Heart left ventricle (tissue), 16 donors: ENCODE measurements around the gene MIB2. TPM values are rescaled to one million over a fixed set of nuclear protein-coding genes. Genes with fewer than 3 reads are reported as not detected.
A peak's percentile ranks its signal among the peaks of the same experiment; 100 is the strongest.

Experiments
- ATAC-seq, 4 donors: fragments of 200-7000 bp; cut with Tn5 transposase; one replicate each; pipeline ENCODE4 v1.9.1; 2020 to 2022; ENCODE audit warnings: moderate library complexity in 4 of 4, mild to moderate bottlenecking in 3 of 4, moderate number of reproducible peaks in 1 of 4
- DNase-seq, 5 donors: peaks; one replicate each; pipeline ENCODE4 v3.0.0-alpha.2; 2020
- H3K27ac ChIP-seq, 12 donors: fragments of 200-600 bp; sonication (generic) in 4 of 12; one replicate each; pipeline versions ENCODE4 v1.5.0 to v1.8.0; 2016 to 2022; ENCODE audit warnings: mild to moderate bottlenecking in 2 of 12
- H3K27me3 ChIP-seq, 9 donors: fragments of 200-600 bp; sonication (generic) in 2 of 9; one replicate each; pipeline versions ENCODE4 v1.5.1 to v1.8.0; 2016 to 2022; ENCODE audit warnings: mild to moderate bottlenecking in 3 of 9
- H3K36me3 ChIP-seq, 9 donors: fragments of 200-600 bp; sonication (generic) in 2 of 9; one replicate each; pipeline versions ENCODE4 v1.5.0 to v1.8.0; 2018 to 2022; ENCODE audit warnings: mild to moderate bottlenecking in 2 of 9
- H3K4me1 ChIP-seq, 12 donors: fragments of 200-600 bp; sonication (generic) in 4 of 12; one replicate each; pipeline versions ENCODE4 v1.5.0 to v1.8.0; 2016 to 2022; ENCODE audit warnings: mild to moderate bottlenecking in 3 of 12
- H3K4me3 ChIP-seq, 12 donors: fragments of 200-600 bp; sonication (generic) in 4 of 12; one replicate each; pipeline versions ENCODE4 v1.5.0 to v1.8.0; 2017 to 2022; ENCODE audit warnings: mild to moderate bottlenecking in 9 of 12, moderate library complexity in 4 of 12
- H3K9me3 ChIP-seq, 12 donors: fragments of 200-600 bp; sonication (generic) in 4 of 12; one replicate each; pipeline versions ENCODE4 v1.5.0 to v1.8.0; 2016 to 2022; ENCODE audit warnings: mild to moderate bottlenecking in 1 of 12
- CTCF ChIP-seq, 12 donors: fragments of 200-600 bp; sonication (generic) in 4 of 12; IDR thresholded peaks; one replicate each; pipeline versions ENCODE4 v1.5.0 to v1.8.0; 2018 to 2022; ENCODE audit warnings: antibody characterized with exemption in 12 of 12, mild to moderate bottlenecking in 5 of 12
- POLR2A ChIP-seq, 2 donors: fragments of 450-650 bp; IDR thresholded peaks; one replicate each; pipeline ENCODE4 v1.6.1; 2017; ENCODE audit warnings: antibody characterized with exemption in 2 of 2, mild to moderate bottlenecking in 2 of 2, moderate library complexity in 2 of 2
- WGBS, 4 donors: extraction: QIAGEN DNeasy Blood & Tissue Kit in 2 of 4; methylation state at CpG; one replicate each; pipeline versions ENCODE4 v1.1.5 to v1.1.7; 2013 to 2018; 5-methylcytosine and 5-hydroxymethylcytosine counted together
- intact Hi-C, 10 donors: fragments of 100-400 bp; cut with DNase I; formaldehyde crosslinking; loops; one replicate each; pipeline versions ENCODE4 v1.11.1 to v1.14.2; 2022
- polyA plus RNA-seq, 2 donors: library from polyadenylated mRNA; stranded (reverse); fragments of 200-250 nt; gene quantifications; one replicate each; pipeline ENCODE4 v1.2.3, GENCODE V29; 2013
- total RNA-seq, 9 donors: library from RNA; depleted of rRNA in 2 of 9; stranded (reverse); fragments of >200 nt in 2 of 9; fragmentation: NEBNext Ultra II Directional in 3 of 9; extraction: Animal tissue kit (Norgen Biotek cat#: 25700) in 3 of 9; gene quantifications; one replicate each; pipeline versions ENCODE4 v1.1.0 to v1.2.4, GENCODE V29; 2016 to 2023
- donor health status: ischemic (EF 13 %, LVEDD 7.1; RV severe dilation, severe dysfunction).
- donor health status: healthy with polysubstance abuse.
- donor health status: DM: no; HTN: yes; CAD: no.
- donor health status: DM: no; HTN: no; CAD: no.
- donor health status: ischemic (EF 25% LVEDD 6.9; RV normal size, moderate dysfunction).
- donor health status: ischemic (EF 25% LVEDD 5.7; RV mildly dilated, moderate dysfunction).
- donor health status: healthy.
- donor health status: DM: yes; HTN: yes; CAD: no.
- donor health status: ischemic (EF 35%, LVEDD 5.7; RV mildly dilated, moderate dysfunction).
- donor health status: nonischemic (EF 11% LVEDD 7.7; RV severe dilation, severe dysfunction).
- donor health status: DM: yes; HTN: yes; CAD: no.
- donor health status: PGD.
- donor health status: ischemic (EF 29% LVEDD 5.4; RV normal size, mild dysfunction).
- donor health status: nonischemic (EF 23%, LVEDD 6.1; RV moderate dilation, normal function).

The MIB2 gene
- total and polyA plus RNA-seq, 11 donors: 40.7 to 121 (median 76.3) TPM

DNA sequence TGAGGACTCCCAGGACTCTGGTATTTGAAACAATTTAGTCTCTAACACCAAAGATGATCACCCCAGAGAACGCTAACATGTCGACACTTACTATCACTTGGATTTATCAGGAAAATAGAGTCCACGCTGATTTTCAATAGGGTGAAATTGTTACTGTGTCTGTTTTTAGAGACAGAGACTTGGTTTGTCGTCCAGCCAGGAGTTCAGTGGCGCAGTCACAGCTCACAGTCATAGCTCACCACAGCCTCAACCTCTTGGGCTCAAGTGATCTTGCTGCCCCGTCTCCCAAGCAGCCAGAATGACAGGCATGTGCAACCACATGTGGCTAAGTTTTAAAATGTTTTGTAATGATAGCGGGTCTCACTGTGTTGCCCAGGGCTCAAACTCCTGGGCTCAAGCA lies 46.0 kb upstream of the MIB2 start:
- H3K9me3 ChIP-seq: no peaks in the 10 kb centered on the region
- peaks cover 0 to 71% (median 36%) of the 10 kb centered on the region in 12 donors for H3K4me1 ChIP-seq
- ATAC-seq: no peak
- intact Hi-C loops: no loop called here
- H3K27ac ChIP-seq: no peak overlapping the region
- H3K27me3 ChIP-seq: no peaks in the 10 kb centered on the region
- TF ChIP-seq CTCF (IDR thresholded peaks at IDR 0.05) (no peak), POLR2A (IDR thresholded peaks at IDR 0.05) (no peak)
- no peak for DNase-seq
- H3K36me3 ChIP-seq: peaks cover 0 to 50% (median 25%) of the 10 kb centered on the region in 9 donors
- no peak overlapping the region for H3K4me3 ChIP-seq
- WGBS, 4 donors: 54 to 66% (median 63%) methylated on average over 7 of the region's 7 CpGs

DNA sequence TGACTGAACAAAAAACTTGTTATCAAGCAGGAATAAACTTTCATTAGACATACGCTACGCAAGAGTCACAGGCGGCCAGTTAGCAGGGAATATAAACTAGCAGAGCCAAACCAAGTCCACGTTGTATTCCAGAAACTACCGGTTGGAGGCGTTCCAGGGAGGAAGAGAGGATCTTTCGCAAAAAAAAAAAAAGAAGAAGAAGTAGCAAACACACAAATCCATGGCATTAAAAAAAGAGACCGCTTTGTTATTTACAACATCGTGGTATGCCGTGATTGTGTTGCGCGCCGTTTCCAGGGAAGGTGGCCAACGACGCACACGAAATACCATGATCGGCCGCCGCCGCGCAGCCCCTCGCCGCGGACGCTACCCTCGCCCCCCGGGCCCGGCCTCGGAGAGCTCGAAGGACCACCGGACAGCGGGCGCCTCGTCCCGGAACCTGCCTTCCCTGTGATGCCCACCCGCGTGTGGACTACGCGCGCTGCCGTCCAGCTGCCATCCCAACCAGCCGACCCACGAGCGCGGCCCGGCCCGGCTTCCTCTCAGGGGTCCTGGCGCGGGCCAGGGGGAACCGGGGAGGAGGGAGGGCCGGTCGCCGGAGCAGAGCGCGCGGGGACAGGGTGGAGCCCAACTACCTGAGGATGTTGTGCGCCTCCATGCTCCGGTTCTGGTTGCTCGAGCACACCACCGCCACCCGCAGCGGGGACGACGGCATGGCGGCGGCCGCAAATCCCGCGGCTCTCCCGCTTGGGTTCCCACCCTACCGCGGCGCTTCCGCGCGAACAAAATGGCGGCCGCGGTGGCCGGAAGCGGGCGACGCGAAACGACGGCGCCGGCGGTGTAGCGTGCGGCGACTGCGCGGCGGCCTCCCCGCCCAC lies 41.2 kb upstream of the MIB2 start:
- Histone ChIP-seq H3K4me3 (peak overlapping the region; percentile 73 to 100 (median 99)), H3K4me1 (peaks cover 0 to 50% (median 25%) of the 10 kb centered on the region in 12 donors), H3K27ac (peak overlapping the region; percentile 90 to 100 (median 98)), H3K9me3 (no peaks in the 10 kb centered on the region), H3K36me3 (peaks cover 0 to 31% (median 11%) of the 10 kb centered on the region in 9 donors), H3K27me3 (no peaks in the 10 kb centered on the region)
- ATAC-seq (peak; percentile 47 to 86 (median 78)), DNase-seq (peak; percentile 57 to 85 (median 71))
- peak in 4 of 12 donors; percentile 3 to 24 (median 12) for TF ChIP-seq CTCF (IDR thresholded peaks at IDR 0.05)
- no peak for TF ChIP-seq POLR2A (IDR thresholded peaks at IDR 0.05)
- intact Hi-C loops: loop anchor here in 4 of 10 donors (1.0 to 10.0 kb wide), 3 partner anchors 41 to 81 kb away; partner anchors contain the start of genes MIB2 (in 4 of the 4) and CDK11B (in 1 of the 4)
- WGBS, 4 donors: 0% methylated on average over 33 to 96 of the region's 96 CpGs

GRCh38 chr1:1574721-1575537 lies 40.4 kb upstream of the MIB2 start, which contains the start of gene SSU72:
TSS of gene SSU72 (minus strand) at chr1:1574863. CDS start at chr1:1574557, 306 bp downstream.
- Histone ChIP-seq H3K9me3 (no peaks in the 10 kb centered on the region), H3K27ac (peak within 1 kb of the TSS; percentile 90 to 100 (median 98))

More at GRCh38 chr1:1574721-1575537, 40.4 kb upstream of the MIB2 start, which contains the start of gene SSU72:
- Histone ChIP-seq H3K36me3 (peaks cover 0 to 22% (median 9%) of the 10 kb centered on the region in 9 donors), H3K4me3 (peak within 1 kb of the TSS; percentile 73 to 100 (median 99)), H3K27me3 (peaks cover 0 to 4% (median 0%) of the 10 kb centered on the region in 9 donors), H3K4me1 (peaks cover 0 to 41% (median 22%) of the 10 kb centered on the region in 12 donors)
- intact Hi-C loops: loop anchor here in 5 of 10 donors (1.0 to 10.0 kb wide), 4 partner anchors 37 to 80 kb away; partner anchors contain the start of genes MIB2 (in 4 of the 5) and CDK11B (in 1 of the 5)
- 0 to 1% (median 0%) methylated on average over 37 to 87 of the region's 87 CpGs for WGBS, 4 donors
- DNase-seq: peak; percentile 93 to 96 (median 94)
- peak; percentile 91 to 96 (median 95) for ATAC-seq
- peak; percentile 41 to 79 for TF ChIP-seq POLR2A (IDR thresholded peaks at IDR 0.05)
- TF ChIP-seq CTCF (IDR thresholded peaks at IDR 0.05): no peak
